ENCODE results near the gene SLC2A4. TPM values are rescaled to one million over a fixed set of nuclear protein-coding genes. Genes with fewer than 3 reads are reported as not detected.

The SLC2A4 gene
- total RNA-seq, 2 donors from 2014 or later, result 1.2 to 7.7 TPM

DNA sequence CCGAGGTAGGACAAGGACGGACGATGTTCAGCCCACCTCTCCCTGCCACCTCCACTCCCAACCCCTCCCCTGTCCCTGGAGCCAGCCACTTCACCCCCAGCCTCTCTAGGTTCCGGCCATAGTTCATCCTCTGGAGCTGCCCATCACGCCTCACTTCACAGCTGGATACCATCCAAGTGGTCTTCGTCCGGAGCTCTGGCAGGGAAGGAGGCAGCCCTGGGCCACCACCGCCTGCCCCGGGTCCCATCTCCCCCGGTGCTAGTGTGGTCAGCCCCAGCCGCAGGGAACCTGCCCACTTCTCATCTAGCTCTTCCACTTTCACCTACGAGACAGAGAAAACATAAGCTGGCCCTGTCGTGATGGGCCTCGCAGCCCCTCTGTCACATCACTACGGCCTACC, 39.9 kb downstream of the SLC2A4 start:
- Histone ChIP-seq H3K27me3 (replicated peaks; ENCODE audit: insufficient read depth) (no peaks in the 10 kb centered on the region), H3K4me1 (ENCODE audit: control insufficient read depth in 1 of 2, low read depth in 2 of 2) (no peaks in the 10 kb centered on the region), H3K27ac (no peak overlapping the region), H3K36me3 (peaks cover 71% of the 10 kb centered on the region), H3K9me3 (no peaks in the 10 kb centered on the region), H3K4me3 (no peak overlapping the region)
- ATAC-seq (ENCODE audit: insufficient number of reproducible peaks, low FRiP score, low read depth), result no peak
- no peak for DNase-seq (ENCODE audit: low spot score)
- TF ChIP-seq, protein P1, sequence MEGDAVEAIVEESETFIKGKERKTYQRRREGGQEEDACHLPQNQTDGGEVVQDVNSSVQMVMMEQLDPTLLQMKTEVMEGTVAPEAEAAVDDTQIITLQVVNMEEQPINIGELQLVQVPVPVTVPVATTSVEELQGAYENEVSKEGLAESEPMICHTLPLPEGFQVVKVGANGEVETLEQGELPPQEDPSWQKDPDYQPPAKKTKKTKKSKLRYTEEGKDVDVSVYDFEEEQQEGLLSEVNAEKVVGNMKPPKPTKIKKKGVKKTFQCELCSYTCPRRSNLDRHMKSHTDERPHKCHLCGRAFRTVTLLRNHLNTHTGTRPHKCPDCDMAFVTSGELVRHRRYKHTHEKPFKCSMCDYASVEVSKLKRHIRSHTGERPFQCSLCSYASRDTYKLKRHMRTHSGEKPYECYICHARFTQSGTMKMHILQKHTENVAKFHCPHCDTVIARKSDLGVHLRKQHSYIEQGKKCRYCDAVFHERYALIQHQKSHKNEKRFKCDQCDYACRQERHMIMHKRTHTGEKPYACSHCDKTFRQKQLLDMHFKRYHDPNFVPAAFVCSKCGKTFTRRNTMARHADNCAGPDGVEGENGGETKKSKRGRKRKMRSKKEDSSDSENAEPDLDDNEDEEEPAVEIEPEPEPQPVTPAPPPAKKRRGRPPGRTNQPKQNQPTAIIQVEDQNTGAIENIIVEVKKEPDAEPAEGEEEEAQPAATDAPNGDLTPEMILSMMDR (IDR thresholded peaks at IDR 0.05), result no peak

DNA sequence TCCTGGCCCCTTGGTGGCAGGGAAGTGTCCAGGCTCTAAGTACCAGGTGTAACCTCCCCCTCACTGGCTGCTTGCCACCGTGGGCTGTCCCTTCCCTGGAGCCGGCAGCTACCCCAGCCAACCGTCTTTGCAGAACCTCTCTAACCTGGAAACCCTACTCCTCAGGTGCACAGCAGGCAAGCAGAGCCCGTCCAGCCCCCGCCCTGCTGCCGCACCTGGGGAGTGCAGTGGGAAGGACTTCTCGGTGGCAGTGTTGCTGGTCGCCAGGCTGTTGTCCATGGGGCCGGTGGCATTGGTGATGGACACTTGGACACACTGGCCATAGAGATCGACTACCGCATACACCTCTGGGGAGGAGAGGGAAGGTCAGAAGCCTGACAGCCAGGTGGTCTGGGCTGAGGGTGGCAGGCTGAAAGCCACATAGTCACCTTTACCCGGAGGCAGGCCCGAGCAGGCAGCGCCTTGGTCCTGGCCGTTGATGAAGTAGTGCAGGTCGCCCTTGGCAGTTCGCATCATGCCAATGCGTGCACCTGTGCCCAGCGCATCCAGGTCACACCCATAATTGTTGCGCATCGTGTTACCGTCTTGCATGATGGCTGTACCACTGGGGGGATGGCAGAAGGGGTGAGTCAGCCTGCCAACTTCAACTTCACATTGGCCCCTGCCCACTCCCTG, 41.1 kb downstream of the SLC2A4 start:
- Histone ChIP-seq H3K9me3 (no peaks in the 10 kb centered on the region), H3K36me3 (peaks cover 64% of the 10 kb centered on the region), H3K27me3 (replicated peaks; ENCODE audit: insufficient read depth) (no peaks in the 10 kb centered on the region), H3K27ac (no peak overlapping the region), H3K4me1 (ENCODE audit: control insufficient read depth in 1 of 2, low read depth in 2 of 2) (peaks cover 0 to under 1% of the 10 kb centered on the region in 2 donors), H3K4me3 (no peak overlapping the region)
- no peak for ATAC-seq (ENCODE audit: insufficient number of reproducible peaks, low FRiP score, low read depth)
- TF ChIP-seq, protein P1 (IDR thresholded peaks at IDR 0.05), result no peak
- no peak for DNase-seq (ENCODE audit: low spot score)

DNA sequence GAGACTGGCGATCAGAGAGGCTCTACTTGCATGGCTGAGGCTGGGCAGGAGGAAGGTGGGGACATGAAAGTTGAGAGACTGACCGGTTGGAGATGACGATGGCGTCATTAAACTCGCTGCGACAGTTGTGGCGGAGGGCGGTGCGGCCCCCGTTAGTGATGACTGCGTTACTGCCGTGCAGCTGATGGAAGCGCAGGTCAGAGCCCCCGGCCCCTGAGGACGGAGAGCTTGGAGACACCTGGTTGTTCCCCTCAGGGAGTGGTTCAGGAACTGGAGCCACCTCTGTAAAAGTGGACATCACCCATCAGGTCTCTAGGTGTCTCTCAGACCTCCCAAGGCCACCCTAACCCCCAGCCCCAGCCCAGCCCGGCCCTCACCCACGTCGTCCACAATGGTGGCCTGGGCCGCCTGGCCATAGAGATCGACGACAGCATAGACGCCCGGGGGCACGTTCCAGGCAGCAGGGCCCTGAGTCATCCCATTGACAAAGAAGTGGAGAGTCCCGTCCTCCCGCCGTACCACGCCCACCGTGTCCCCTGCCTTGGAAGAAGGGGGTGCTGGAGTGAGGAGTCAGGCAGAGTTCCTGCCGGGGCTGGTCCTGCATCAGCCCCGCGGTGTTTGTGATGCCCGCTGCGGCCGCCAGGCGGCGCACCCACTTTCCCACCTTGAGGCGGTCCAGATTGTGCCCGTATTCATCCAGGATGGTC, 42.4 kb downstream of the SLC2A4 start:
- Histone ChIP-seq H3K36me3 (peaks cover 53% of the 10 kb centered on the region), H3K27ac (no peak overlapping the region), H3K4me1 (ENCODE audit: control insufficient read depth in 1 of 2, low read depth in 2 of 2) (peaks cover 0 to 12% of the 10 kb centered on the region in 2 donors), H3K9me3 (no peaks in the 10 kb centered on the region), H3K4me3 (no peak overlapping the region), H3K27me3 (replicated peaks; ENCODE audit: insufficient read depth) (no peaks in the 10 kb centered on the region)
- ATAC-seq (ENCODE audit: insufficient number of reproducible peaks, low FRiP score, low read depth) (no peak), DNase-seq (ENCODE audit: low spot score) (no peak)
- TF ChIP-seq, protein P1 (IDR thresholded peaks at IDR 0.05), result peak; percentile 81

DNA sequence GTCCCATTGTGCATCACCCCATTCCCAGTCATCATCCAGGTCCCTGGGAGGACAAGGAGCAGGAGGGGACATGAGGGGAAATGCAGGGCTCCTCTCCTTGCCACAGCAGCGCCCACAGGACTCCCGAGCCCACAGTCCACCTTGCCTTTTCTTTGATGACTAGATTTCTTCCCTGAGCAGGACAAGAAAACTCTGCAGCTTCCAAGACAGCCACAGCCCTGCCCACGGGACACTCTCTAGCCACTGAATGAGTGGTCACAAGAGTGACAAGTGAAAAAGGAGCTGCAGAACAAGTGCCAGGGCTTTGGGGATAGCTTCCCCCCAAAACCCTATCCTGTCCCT, 42.9 kb downstream of the SLC2A4 start:
- TF ChIP-seq, protein P1 (IDR thresholded peaks at IDR 0.05), result no peak
- no peak overlapping the region for H3K4me3 ChIP-seq
- no peak for DNase-seq (ENCODE audit: low spot score)
- H3K36me3 ChIP-seq, result peaks cover 51% of the 10 kb centered on the region
- peaks cover 0 to 12% of the 10 kb centered on the region in 2 donors for H3K4me1 ChIP-seq (ENCODE audit: control insufficient read depth in 1 of 2, low read depth in 2 of 2)
- no peaks in the 10 kb centered on the region for H3K9me3 ChIP-seq
- no peak overlapping the region for H3K27ac ChIP-seq
- H3K27me3 ChIP-seq (replicated peaks; ENCODE audit: insufficient read depth), result no peaks in the 10 kb centered on the region
- no peak for ATAC-seq (ENCODE audit: insufficient number of reproducible peaks, low FRiP score, low read depth)

DNA sequence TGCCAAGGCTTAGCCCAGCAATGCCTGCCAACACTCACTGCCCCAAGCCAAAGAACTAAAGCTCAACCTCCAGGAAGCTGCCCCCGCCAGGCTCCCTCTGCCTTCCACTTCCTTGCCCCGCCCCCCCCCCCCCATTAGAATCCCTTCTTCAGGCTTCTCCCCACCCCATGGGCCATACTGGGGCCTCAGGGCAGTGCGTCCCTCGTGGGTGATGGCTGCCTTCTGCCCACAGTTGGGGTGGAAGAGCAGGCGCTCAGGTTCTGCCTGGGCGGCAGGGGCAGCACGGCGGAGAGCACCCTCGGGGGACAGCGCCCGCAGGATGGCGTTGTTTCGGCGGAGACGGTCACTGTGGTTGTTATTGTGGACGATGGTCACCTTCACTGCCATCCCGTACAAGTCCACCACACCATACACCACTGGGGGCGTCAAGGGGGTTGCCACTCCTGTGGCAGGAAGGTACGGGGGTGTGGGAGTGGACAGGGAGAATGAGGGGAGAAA, 43.6 kb downstream of the SLC2A4 start:
- ATAC-seq (ENCODE audit: insufficient number of reproducible peaks, low FRiP score, low read depth), result no peak
- H3K9me3 ChIP-seq, result no peaks in the 10 kb centered on the region
- no peaks in the 10 kb centered on the region for H3K27me3 ChIP-seq (replicated peaks; ENCODE audit: insufficient read depth)
- peaks cover 49% of the 10 kb centered on the region for H3K36me3 ChIP-seq
- TF ChIP-seq, protein P1 (IDR thresholded peaks at IDR 0.05), result no peak
- H3K4me3 ChIP-seq, result no peak overlapping the region
- H3K27ac ChIP-seq, result no peak overlapping the region
- H3K4me1 ChIP-seq (ENCODE audit: control insufficient read depth in 1 of 2, low read depth in 2 of 2), result peaks cover 0 to 12% of the 10 kb centered on the region in 2 donors
- no peak for DNase-seq (ENCODE audit: low spot score)
